T-helper 2 cell treated with Interferon-gamma antibody and Interleukin-4, amounts not matched to agents 5 μg/mL and 100 μg/mL, for 36 hours (primary cell): ENCODE data around the gene SPATA19.
"Not testable (repeated sequence)": the region's sequence is repeated elsewhere in the genome, so short reads cannot be mapped to it uniquely, and the experiment has no call there.

Experiments used
- DNase-seq: peaks from one replicate; pipeline ENCODE4 v3.0.0; 2021; ENCODE audit warnings: low spot score
- H3K27ac Mint-ChIP-seq: one replicate; pipeline ENCODE4 v1.8.0; 2021; ENCODE audit warnings: mild to moderate bottlenecking, mixed read lengths
- H3K27me3 Mint-ChIP-seq: one replicate; pipeline ENCODE4 v1.8.0; 2021; ENCODE audit warnings: low read depth, mixed read lengths
- H3K36me3 Mint-ChIP-seq: one replicate; pipeline ENCODE4 v1.8.0; 2021; ENCODE audit warnings: low read depth, mixed read lengths
- H3K4me1 Mint-ChIP-seq: one replicate; pipeline ENCODE4 v1.8.0; 2021; ENCODE audit warnings: low read depth, mixed read lengths
- H3K4me3 Mint-ChIP-seq: one replicate; pipeline ENCODE4 v1.8.0; 2022; ENCODE audit warnings: mild to moderate bottlenecking, moderate library complexity, mixed read lengths
- H3K9me3 Mint-ChIP-seq: one replicate; pipeline ENCODE4 v1.8.0; 2021; ENCODE audit warnings: mixed read lengths

Gene SPATA19

DNA sequence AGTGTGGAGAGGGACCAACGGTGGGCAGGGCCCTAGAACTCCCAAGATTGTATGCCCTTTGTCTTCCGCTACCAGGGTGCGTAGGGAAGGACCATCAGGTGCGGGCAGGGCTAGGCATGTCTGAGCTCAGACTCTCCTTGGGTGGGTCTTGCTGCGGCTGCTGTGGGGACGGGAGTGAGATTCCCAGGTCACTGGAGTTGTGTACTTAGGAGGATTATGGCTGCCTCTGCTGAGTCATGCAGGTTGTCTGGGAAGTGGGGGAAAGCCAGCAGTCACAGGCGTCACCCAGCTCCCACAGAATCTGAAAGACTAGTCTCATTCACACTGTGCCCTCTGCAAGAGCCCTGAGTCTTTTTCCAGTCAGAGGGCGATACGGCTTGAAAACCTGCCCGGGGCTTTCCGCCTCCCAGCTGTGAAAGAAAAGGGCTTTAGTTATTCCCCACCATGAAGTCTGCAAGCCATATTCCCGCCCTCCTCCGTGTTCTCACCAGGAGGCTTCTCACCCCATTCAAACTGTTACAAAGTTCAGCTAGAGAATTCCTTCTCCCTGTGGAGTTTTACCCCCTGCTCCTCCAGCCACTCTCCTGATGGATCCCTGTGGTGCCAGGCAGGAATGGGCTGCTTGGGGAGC, 9.1 kb upstream of the SPATA19 start:
- not testable (repeated sequence) for H3K9me3 Mint-ChIP-seq, H3K27ac Mint-ChIP-seq, H3K36me3 Mint-ChIP-seq, H3K4me1 Mint-ChIP-seq, DNase-seq, H3K4me3 Mint-ChIP-seq
- peaks cover 35% of the 10 kb centered on the region for H3K27me3 Mint-ChIP-seq

DNA sequence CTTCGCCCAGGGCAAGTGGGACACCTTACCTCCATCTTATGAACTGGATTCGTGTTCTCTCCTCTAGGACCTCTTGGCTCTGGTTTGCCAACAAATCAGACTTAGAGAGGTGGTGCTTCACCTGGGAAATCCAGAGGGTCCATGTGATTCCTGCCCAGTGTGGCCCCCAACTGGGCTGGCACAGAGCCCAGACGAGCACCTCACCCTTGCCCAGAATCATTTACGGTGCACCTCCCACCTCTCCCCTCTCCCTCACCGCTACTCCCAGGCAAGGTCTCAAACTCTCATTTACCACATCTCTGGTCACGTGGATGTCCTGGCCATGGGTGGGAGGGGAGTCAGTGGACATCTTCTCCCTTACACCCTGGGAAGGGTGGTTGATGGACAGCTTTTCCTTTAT, 1.1 kb downstream of the SPATA19 start:
- H3K27ac Mint-ChIP-seq: no peak overlapping the region
- no peak overlapping the region for H3K4me3 Mint-ChIP-seq
- no peaks in the 10 kb centered on the region for H3K36me3 Mint-ChIP-seq
- H3K27me3 Mint-ChIP-seq: peaks cover 2% of the 10 kb centered on the region
- H3K9me3 Mint-ChIP-seq: no peaks in the 10 kb centered on the region
- no peaks in the 10 kb centered on the region for H3K4me1 Mint-ChIP-seq
- DNase-seq: no peak

DNA sequence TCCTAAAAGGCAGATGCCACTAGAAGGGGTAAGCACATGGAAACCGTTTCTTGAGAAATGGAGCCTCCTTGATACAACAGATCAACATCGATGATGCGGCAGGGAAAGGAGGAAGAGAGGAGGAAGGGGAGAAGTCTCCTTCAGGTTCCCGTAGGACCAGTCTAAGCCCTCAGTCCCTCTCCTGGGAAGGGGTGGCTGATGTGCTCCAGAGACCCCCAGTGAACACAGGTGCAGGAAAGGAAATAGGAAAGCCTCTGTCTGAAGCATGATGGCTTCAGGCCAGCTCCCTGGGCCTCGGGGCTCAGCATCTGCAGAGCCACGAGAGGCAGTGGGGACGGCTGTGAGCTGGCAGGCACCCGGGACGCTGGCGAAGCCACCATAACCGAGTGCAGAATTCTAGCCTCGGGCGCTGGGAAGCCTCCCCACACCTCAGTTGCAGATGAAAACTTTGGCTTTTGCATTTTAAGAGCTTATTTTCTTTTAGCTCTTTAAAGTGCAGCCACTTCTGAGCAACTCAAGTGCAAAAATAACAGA, 1.8 kb downstream of the SPATA19 start:
- no peak for DNase-seq
- H3K9me3 Mint-ChIP-seq: no peaks in the 10 kb centered on the region
- no peak overlapping the region for H3K4me3 Mint-ChIP-seq
- H3K36me3 Mint-ChIP-seq: no peaks in the 10 kb centered on the region
- H3K4me1 Mint-ChIP-seq: no peaks in the 10 kb centered on the region
- H3K27me3 Mint-ChIP-seq: peaks cover 2% of the 10 kb centered on the region
- H3K27ac Mint-ChIP-seq: no peak overlapping the region

DNA sequence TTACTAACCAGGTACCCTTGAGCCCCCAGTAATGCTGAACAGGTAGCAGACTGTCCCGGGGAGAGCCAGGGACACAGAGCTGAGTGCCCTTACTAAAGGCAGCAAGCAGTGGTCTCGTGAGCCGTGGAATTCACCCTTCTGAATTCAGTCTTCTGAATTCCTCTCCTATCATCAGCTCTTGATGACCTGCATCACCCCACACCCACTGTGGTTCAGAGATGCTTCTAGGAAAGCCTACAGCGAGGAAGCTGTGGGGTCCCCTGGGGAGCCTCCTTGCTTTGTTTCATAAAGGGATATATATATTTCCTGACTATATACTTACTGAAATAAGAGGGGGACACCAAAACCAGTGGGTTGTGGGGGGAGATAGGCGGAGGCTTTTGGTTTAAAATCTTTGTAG, 2.6 kb downstream of the SPATA19 start:
- Mint-ChIP-seq H3K36me3 (no peaks in the 10 kb centered on the region), H3K27me3 (peaks cover 2% of the 10 kb centered on the region), H3K4me3 (no peak overlapping the region), H3K9me3 (no peaks in the 10 kb centered on the region), H3K27ac (no peak overlapping the region), H3K4me1 (no peaks in the 10 kb centered on the region)
- no peak for DNase-seq

DNA sequence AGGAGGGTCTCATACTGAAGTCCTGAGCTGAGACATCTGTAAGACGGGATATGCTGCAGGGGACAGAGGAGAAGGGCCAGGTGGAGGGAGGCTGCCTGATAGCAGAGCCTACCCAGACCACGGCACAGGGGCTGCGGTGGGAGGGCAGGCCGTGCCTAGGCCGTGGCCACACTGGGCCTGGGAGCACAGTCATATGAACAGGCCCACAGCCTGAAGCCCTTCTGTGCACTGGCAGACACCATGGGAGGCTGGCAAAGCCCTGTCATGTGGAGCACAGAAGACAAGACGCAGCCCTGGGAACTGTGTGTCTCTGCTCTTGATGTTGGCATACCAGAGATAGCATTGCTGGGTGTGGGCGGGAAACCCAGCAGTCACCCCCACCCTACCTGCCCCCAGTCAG, 3.3 kb downstream of the SPATA19 start:
- H3K4me3 Mint-ChIP-seq: no peak overlapping the region
- no peaks in the 10 kb centered on the region for H3K36me3 Mint-ChIP-seq
- H3K27me3 Mint-ChIP-seq: peaks cover 2% of the 10 kb centered on the region
- H3K27ac Mint-ChIP-seq: no peak overlapping the region
- no peaks in the 10 kb centered on the region for H3K9me3 Mint-ChIP-seq
- no peaks in the 10 kb centered on the region for H3K4me1 Mint-ChIP-seq
- DNase-seq: no peak

DNA sequence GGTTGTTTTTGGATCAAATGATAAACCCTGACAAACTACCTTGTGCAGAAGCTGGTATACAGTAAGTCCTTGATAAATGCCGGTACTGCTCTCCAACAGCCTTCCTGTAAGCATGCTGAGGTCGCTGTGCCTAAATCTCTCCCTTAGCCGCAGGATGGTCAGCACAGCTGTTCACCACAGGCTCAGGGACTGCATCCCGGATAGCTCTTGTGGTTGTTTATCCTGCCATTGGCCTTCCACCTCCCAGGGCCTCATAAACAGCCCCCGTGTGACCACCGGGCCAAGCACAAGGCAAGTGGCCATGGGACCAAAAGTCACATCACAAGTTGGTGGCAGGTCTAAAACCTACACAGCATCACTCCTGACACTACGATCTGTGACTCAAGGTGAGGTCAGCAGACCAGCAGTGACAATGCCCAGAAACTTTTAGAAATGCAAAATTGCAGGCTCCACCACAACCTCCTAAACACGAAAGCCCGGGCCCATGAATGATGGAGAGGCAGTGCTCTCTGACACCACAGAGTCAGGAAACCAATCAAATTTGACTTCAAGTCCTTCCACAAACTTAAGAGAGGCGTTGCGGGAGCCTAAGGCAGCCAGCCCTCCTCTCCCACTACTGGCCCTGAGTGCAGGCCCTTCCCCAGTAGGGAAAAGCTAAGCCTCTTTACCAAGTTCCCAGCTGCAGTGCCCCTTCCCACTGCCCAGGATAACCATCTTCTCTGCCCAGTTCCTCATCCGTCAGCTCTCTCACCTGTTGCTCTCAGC, 3.9 kb downstream of the SPATA19 start:
- no peaks in the 10 kb centered on the region for H3K9me3 Mint-ChIP-seq
- H3K36me3 Mint-ChIP-seq: no peaks in the 10 kb centered on the region
- no peak for DNase-seq
- H3K27me3 Mint-ChIP-seq: no peaks in the 10 kb centered on the region
- no peak overlapping the region for H3K4me3 Mint-ChIP-seq
- no peak overlapping the region for H3K27ac Mint-ChIP-seq
- H3K4me1 Mint-ChIP-seq: no peaks in the 10 kb centered on the region

DNA sequence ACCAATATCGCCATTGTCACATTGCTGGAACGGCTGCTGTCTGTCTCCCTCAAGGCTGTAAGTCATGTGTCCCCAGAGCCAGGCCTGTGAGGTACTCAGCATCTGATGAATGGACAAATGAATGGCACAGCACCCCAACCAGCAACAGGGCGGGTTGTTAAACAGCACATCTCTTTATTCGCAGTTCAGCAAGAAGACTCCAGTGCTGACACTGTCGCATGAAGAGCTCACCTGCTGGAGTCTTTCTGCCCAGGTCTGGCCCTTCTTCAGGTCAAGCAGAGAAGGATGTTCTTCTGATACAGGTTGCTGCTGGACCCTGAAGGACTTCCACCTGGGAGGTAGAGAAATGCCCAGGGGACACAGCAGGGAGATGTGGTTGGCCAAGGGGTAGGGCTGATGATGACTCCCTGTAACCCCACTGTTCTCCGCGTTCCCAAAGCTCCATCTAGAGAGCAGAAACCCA, 4.8 kb downstream of the SPATA19 start:
- no peaks in the 10 kb centered on the region for H3K27me3 Mint-ChIP-seq
- H3K4me3 Mint-ChIP-seq: no peak overlapping the region
- DNase-seq: no peak
- H3K36me3 Mint-ChIP-seq: no peaks in the 10 kb centered on the region
- no peak overlapping the region for H3K27ac Mint-ChIP-seq
- no peaks in the 10 kb centered on the region for H3K9me3 Mint-ChIP-seq
- H3K4me1 Mint-ChIP-seq: peaks cover under 1% of the 10 kb centered on the region

DNA sequence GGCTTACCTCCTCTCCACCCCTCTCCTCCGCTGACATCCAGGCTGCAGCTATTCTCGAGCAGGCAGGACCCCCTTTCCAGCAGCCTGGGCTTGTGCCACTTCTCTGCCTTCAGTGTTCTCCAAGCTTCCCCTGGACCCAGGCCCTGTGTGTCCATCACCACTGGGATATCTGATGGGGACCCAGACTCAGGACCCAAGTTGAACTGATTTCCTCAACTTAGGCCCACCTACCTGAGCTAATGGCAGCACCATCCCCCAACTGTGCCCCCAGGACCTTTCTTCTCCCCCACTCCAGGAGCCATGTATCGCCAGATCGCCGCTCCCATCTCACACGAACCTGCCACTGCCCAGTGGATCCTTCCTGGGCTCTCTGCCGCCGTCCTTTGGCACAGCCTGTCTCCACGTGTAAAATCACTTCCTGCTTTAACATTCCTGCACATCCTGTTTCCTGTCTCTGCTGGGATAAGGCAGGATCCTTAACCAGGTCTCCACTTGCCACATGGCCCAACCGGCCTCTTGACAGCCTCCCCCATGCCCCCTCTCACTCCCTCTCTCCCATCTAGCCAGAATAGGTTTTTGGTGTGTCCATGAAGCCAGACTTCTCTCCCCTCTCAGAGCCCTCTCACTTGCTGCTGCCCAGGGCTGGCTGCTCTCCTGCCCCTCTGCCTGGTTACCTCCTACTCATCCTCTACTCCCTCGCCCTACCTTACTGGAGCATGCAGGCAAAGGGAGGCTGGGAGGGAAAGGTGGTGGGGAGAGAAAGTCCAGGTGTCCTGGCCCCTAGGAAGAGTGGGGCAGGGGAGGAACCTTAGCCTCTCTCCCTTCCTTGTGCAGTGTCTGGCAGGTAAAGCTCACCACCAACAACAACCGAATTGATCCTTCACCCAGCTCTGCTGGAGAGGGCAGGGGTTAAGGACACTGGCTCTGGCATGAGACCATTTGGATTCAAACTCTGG, 9.4 kb downstream of the SPATA19 start:
- Mint-ChIP-seq H3K4me1 (peaks cover 7% of the 10 kb centered on the region), H3K9me3 (no peaks in the 10 kb centered on the region), H3K27ac (no peak overlapping the region), H3K36me3 (no peaks in the 10 kb centered on the region), H3K27me3 (no peaks in the 10 kb centered on the region), H3K4me3 (no peak overlapping the region)
- DNase-seq: no peak

DNA sequence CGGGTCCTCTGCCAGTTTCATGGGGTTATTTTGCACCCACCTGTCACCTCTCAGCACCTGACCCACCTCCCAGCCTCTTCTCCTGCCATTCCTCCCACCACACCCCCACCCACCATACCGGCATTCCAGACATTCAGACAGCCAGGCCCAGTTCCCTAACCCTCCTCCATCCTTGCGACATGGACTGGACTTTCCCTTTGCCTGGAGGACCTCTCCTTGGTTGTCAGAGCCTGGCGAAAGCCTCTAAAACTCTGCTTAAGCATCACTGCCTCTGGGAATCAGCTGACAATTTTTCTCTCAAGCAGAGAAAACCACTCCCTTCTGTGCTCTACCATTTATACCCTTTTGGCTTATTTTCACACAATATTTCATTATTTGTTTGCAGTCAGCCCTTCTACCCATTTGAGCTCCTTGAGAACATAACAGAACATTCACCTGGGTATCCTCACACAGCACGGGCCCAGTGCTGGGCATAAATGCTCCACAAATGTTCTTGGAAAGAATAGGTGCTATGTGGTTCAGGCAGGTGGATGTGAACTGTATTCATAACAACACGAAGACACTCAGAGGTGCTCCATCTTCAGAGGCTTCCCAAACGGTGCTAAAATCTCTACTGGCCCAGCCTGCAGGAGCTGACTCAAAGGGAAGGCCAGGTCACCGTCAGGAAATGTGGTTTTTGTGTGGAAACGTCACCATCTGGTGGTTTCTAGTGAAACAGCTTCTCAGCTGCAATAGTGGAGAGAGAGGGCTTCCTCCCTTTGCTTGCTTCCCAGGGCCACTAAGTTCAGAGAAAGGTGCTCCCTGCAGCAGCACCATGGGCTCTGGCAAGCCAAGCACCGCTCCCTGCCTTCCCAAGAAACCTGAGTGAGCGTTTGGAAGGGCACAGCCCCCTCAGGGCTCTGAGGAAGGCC, 10.4 kb downstream of the SPATA19 start:
- peak; percentile 59 for DNase-seq
- Mint-ChIP-seq H3K27ac (no peak overlapping the region), H3K4me3 (no peak overlapping the region)

DNA sequence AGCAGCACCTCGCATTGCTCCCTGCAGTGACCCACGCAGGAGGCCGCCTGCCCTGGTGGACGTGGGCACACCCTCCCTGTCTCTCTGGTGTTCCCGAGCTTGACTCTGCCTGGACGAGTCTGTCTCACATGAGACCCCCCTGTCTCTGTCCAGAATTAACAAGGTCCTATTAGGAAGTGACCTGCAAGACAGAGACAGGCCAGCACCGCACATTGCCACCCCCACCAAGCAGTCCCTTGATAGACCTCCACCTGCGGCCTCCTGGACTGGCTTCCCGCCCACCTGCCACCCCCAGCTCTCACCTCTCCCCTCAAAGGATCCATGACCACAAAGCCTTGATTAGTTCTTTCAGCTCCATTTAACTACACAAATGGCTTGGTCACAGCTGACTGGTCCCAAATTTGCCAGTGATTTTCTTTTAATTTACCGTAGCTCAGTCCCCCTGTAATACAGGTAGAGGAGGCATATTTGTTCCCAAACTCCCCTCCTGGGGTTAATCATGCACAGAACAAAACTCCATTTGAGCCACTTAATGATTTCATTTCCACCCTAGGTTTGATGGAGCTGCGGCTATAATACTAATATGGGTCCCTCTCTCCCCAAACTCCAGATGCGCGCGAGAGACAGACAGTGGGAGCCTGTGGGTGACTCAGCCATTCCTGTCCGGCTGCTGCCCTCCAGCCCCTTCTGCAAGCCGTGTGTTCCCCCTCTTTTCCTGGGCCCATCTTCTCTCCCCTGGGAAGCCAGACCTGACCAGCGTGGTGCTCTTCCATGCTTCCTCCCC, 11.2 kb downstream of the SPATA19 start:
- no peak for DNase-seq
- Mint-ChIP-seq H3K27me3 (no peaks in the 10 kb centered on the region), H3K27ac (no peak overlapping the region), H3K4me1 (peaks cover 7% of the 10 kb centered on the region), H3K36me3 (no peaks in the 10 kb centered on the region), H3K4me3 (no peak overlapping the region), H3K9me3 (no peaks in the 10 kb centered on the region)

More for the DNA sequence above, 10.4 kb downstream of the SPATA19 start:
- Mint-ChIP-seq H3K4me1 (peaks cover 7% of the 10 kb centered on the region), H3K9me3 (no peaks in the 10 kb centered on the region), H3K36me3 (no peaks in the 10 kb centered on the region), H3K27me3 (no peaks in the 10 kb centered on the region)

DNA sequence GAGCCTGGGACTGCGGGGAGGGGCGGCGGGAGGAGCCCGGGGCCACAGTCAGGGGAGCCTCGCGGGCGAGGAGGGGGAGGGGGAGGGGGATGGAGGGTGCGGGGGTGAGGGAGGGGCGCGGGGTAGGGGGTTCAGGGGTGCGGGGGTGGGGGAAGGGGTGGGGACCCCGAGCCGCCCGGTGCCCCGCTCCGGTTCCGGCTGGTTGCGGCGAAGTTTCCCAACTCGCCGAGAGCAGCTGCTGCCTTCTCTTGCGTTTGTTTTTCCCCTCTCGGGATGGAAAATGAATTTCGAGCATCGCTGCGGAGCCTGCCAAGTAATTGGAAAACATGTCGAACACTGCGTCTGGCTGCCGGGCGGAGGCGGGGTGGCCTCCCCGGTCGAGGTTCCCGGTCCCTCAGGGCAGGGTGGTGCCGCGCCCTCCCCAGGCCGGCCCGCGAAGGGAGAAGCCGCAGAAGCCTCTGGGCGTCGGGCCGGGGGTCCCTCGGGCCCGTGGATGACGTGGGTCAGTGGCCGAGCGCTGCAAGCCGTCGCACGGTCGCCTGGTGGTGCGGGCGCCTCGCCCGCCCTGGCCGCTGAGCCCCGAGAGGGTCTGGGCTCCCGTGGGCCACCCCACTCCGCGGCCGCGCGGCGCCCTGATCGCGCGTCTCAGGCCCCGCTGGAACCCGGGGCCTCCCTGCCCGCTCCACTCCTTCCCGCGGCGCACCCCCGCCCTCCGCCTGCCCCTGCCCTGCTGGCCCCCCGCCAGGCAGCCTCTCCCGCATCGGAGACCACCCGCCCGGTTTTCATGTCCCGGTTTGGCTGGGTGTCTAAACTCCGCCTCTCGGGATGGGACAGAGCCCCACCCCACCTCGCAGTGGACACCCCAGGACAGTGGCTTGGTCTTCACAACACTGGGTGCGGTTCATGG, 12.1 kb downstream of the SPATA19 start:
- no peaks in the 10 kb centered on the region for H3K9me3 Mint-ChIP-seq
- H3K27me3 Mint-ChIP-seq: no peaks in the 10 kb centered on the region
- H3K36me3 Mint-ChIP-seq: no peaks in the 10 kb centered on the region
- H3K4me3 Mint-ChIP-seq: no peak overlapping the region
- peaks cover 7% of the 10 kb centered on the region for H3K4me1 Mint-ChIP-seq
- no peak for DNase-seq
- no peak overlapping the region for H3K27ac Mint-ChIP-seq
